Parathyroid adenoma (tissue), 2 donors: ENCODE measurements around the gene SH3RF2.

ENCODE experiments used
- H2AFZ ChIP-seq: fragments of 300-600 bp; sonication (generic); one replicate; pipeline ENCODE4 v1.7.0; 2017; ENCODE audit warnings: antibody characterized with exemption, mild to moderate bottlenecking
- H3K27ac ChIP-seq: fragments of 300-600 bp; sonication (generic); one replicate; pipeline ENCODE4 v1.7.0; 2017
- H3K27me3 ChIP-seq: fragments of 300-600 bp; sonication (generic); one replicate; pipeline ENCODE4 v1.7.0; 2017; ENCODE audit warnings: low read length; ENCODE audit not compliant: control insufficient read depth, insufficient read depth
- H3K36me3 ChIP-seq: fragments of 300-600 bp; sonication (generic); one replicate; pipeline ENCODE4 v1.7.0; 2017; ENCODE audit warnings: low read length; ENCODE audit not compliant: control insufficient read depth, insufficient read depth
- H3K4me1 ChIP-seq: fragments of 300-600 bp; sonication (generic); one replicate; pipeline ENCODE4 v1.7.0; 2017; ENCODE audit warnings: control low read depth
- H3K4me2 ChIP-seq: fragments of 300-600 bp; sonication (generic); one replicate; pipeline ENCODE4 v1.7.0; 2017; ENCODE audit warnings: low read length
- H3K4me3 ChIP-seq: fragments of 300-600 bp; sonication (generic); one replicate; pipeline ENCODE4 v1.7.0; 2017; ENCODE audit warnings: low read depth, low read length
- H3K79me2 ChIP-seq: fragments of 300-600 bp; sonication (generic); one replicate; pipeline ENCODE4 v1.7.0; 2017; ENCODE audit warnings: control low read depth
- H3K9ac ChIP-seq: fragments of 300-600 bp; sonication (generic); one replicate; pipeline ENCODE4 v1.7.0; 2017; ENCODE audit warnings: mild to moderate bottlenecking
- H3K9me3 ChIP-seq: fragments of 300-600 bp; sonication (generic); one replicate; pipeline ENCODE4 v1.7.0; 2017; ENCODE audit warnings: low read length; ENCODE audit not compliant: control insufficient read depth
- TF ChIP-seq, protein P1 (sequence below): fragments of 300-600 bp; sonication (generic); IDR thresholded peaks from one replicate; pipeline ENCODE4 v1.7.0; 2017; ENCODE audit warnings: antibody characterized with exemption, mild to moderate bottlenecking
- donor health status: primary hyperparathyroidism.

The SH3RF2 gene

DNA sequence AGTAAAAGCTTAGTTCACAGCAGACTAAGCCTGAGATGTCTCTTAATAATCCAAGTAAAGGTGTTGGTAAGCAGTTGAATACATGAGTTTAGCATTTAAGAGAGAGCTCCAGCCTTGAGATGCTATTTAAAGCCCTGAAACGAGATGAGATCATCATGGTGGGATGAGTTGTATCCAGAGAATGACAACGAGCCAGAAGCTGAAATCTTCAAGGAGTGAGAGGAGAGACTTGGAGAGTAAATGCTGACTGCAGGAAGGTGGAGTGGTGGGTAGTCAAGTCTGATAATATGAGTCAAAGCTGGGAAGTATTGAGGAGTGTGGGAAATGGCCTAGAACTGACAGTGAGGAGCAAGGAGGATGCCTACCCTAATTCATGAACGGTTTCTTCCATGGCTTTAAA lies 115.3 kb downstream of the SH3RF2 start:
- Histone ChIP-seq H3K79me2 (no peaks in the 10 kb centered on the region), H3K36me3 (peaks cover 4% of the 10 kb centered on the region), H3K4me1 (no peaks in the 10 kb centered on the region), H3K9me3 (no peaks in the 10 kb centered on the region), H3K27me3 (no peaks in the 10 kb centered on the region), H2AFZ (no peak overlapping the region), H3K4me2 (no peak overlapping the region), H3K27ac (no peak overlapping the region), H3K9ac (no peak overlapping the region), H3K4me3 (no peak overlapping the region)
- TF ChIP-seq, protein P1, sequence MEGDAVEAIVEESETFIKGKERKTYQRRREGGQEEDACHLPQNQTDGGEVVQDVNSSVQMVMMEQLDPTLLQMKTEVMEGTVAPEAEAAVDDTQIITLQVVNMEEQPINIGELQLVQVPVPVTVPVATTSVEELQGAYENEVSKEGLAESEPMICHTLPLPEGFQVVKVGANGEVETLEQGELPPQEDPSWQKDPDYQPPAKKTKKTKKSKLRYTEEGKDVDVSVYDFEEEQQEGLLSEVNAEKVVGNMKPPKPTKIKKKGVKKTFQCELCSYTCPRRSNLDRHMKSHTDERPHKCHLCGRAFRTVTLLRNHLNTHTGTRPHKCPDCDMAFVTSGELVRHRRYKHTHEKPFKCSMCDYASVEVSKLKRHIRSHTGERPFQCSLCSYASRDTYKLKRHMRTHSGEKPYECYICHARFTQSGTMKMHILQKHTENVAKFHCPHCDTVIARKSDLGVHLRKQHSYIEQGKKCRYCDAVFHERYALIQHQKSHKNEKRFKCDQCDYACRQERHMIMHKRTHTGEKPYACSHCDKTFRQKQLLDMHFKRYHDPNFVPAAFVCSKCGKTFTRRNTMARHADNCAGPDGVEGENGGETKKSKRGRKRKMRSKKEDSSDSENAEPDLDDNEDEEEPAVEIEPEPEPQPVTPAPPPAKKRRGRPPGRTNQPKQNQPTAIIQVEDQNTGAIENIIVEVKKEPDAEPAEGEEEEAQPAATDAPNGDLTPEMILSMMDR: no peak

- no peaks in the 10 kb centered on the region for H3K79me2 ChIP-seq
- H3K4me2 ChIP-seq: no peak overlapping the region
- H3K27ac ChIP-seq: no peak overlapping the region
- no peak overlapping the region for H3K4me3 ChIP-seq
- peaks cover 4% of the 10 kb centered on the region for H3K36me3 ChIP-seq
- H3K9ac ChIP-seq: no peak overlapping the region
- TF ChIP-seq, protein P1: no peak
- H2AFZ ChIP-seq: no peak overlapping the region
- no peaks in the 10 kb centered on the region for H3K27me3 ChIP-seq
- H3K9me3 ChIP-seq: no peaks in the 10 kb centered on the region
- no peaks in the 10 kb centered on the region for H3K4me1 ChIP-seq
These were observed 116.4 kb downstream of the SH3RF2 start for GRCh38 chr5:146052780-146053179.

DNA sequence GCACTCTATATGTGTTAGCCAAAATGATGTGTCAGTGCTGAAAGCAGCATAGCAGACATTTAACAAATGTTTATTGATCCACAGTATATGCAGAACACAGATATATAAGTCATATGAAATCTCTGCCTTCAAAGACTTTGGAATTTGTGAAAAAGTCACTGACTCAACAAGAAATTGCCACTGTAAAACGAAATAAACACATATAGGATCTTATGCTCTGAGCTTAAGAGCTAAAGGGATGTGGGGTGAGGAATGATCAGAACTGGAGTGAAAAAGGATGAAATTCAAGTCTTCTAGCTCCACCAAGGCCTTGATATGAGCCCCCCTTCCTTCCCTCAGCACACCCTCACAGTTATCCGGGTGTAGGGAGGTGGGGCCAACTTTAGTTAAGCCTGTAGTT lies 119.1 kb downstream of the SH3RF2 start:
- Histone ChIP-seq H3K9ac (no peak overlapping the region), H3K36me3 (peaks cover 4% of the 10 kb centered on the region), H2AFZ (no peak overlapping the region), H3K27ac (no peak overlapping the region), H3K27me3 (no peaks in the 10 kb centered on the region), H3K79me2 (no peaks in the 10 kb centered on the region), H3K4me1 (no peaks in the 10 kb centered on the region), H3K4me2 (no peak overlapping the region), H3K9me3 (no peaks in the 10 kb centered on the region), H3K4me3 (no peak overlapping the region)
- TF ChIP-seq, protein P1: no peak

- no peaks in the 10 kb centered on the region for H3K79me2 ChIP-seq
- no peak overlapping the region for H3K9ac ChIP-seq
- H3K27me3 ChIP-seq: no peaks in the 10 kb centered on the region
- H3K9me3 ChIP-seq: no peaks in the 10 kb centered on the region
- H3K4me3 ChIP-seq: no peak overlapping the region
- H3K4me1 ChIP-seq: no peaks in the 10 kb centered on the region
- no peak overlapping the region for H2AFZ ChIP-seq
- no peaks in the 10 kb centered on the region for H3K36me3 ChIP-seq
- TF ChIP-seq, protein P1: no peak
- H3K4me2 ChIP-seq: no peak overlapping the region
- no peak overlapping the region for H3K27ac ChIP-seq
These were observed 123.3 kb downstream of the SH3RF2 start for GRCh38 chr5:146059460-146060220.

- Histone ChIP-seq H3K79me2 (no peaks in the 10 kb centered on the region), H3K4me3 (no peak overlapping the region), H3K4me2 (no peak overlapping the region), H3K27ac (no peak overlapping the region), H3K4me1 (no peaks in the 10 kb centered on the region), H3K36me3 (no peaks in the 10 kb centered on the region), H2AFZ (no peak overlapping the region), H3K9me3 (no peaks in the 10 kb centered on the region), H3K9ac (no peak overlapping the region), H3K27me3 (no peaks in the 10 kb centered on the region)
- TF ChIP-seq, protein P1: no peak
These were observed 123.8 kb downstream of the SH3RF2 start for GRCh38 chr5:146060221-146060585.
